Measurements from ENCODE around the gene PAX5.
"Not testable (repeated sequence)": the region's sequence is repeated elsewhere in the genome, so short reads cannot be mapped to it uniquely, and the experiment has no call there.

DNA sequence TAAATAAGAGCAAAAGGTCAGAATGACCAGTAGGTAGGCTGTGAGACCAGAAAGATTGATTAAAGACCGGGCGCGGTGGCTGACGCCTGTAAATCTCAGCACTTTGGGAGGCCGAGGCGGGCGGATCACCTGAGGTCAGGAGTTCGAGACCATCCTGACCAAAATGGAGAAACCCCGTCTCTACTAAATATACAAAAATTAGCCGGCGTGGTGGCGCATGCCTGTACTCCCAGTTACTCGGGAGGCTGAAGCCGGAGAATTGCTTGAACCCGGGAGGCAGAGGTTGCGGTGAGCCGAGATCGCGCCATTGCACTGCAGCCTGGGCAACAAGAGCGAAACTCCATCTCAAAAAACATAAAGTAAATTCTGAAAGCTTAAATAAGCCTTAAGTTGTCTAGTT is 47.4 kb upstream of the PAX5 start:
- TF ChIP-seq, protein P1, sequence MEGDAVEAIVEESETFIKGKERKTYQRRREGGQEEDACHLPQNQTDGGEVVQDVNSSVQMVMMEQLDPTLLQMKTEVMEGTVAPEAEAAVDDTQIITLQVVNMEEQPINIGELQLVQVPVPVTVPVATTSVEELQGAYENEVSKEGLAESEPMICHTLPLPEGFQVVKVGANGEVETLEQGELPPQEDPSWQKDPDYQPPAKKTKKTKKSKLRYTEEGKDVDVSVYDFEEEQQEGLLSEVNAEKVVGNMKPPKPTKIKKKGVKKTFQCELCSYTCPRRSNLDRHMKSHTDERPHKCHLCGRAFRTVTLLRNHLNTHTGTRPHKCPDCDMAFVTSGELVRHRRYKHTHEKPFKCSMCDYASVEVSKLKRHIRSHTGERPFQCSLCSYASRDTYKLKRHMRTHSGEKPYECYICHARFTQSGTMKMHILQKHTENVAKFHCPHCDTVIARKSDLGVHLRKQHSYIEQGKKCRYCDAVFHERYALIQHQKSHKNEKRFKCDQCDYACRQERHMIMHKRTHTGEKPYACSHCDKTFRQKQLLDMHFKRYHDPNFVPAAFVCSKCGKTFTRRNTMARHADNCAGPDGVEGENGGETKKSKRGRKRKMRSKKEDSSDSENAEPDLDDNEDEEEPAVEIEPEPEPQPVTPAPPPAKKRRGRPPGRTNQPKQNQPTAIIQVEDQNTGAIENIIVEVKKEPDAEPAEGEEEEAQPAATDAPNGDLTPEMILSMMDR (IDR thresholded peaks at IDR 0.05) = not testable (repeated sequence)
- not testable (repeated sequence) for TF ChIP-seq POLR2A (IDR thresholded peaks at IDR 0.05)
